Loucy (cell line): ENCODE measurements around the gene FHIT.

Experiments
- H2AFZ ChIP-seq: fragments of 200-600 bp; sonication (generic); 2 replicates; pipeline ENCODE4 v1.6.0; 2016; ENCODE audit warnings: antibody characterized with exemption, mild to moderate bottlenecking, low read length, moderate library complexity
- H3F3A ChIP-seq: fragments of 200-600 bp; 2 replicates; pipeline ENCODE4 v1.6.0; 2016; ENCODE audit warnings: antibody characterized with exemption, low read depth, mild to moderate bottlenecking
- H3K27me3 ChIP-seq: fragments of 200-600 bp; sonication (generic); 2 replicates; pipeline ENCODE4 v1.6.1; 2014; ENCODE audit warnings: low read length, mild to moderate bottlenecking; ENCODE audit not compliant: insufficient read depth, poor library complexity, severe bottlenecking
- H3K36me3 ChIP-seq: fragments of 200-600 bp; sonication (generic); 2 replicates; pipeline ENCODE4 v1.6.1; 2016; ENCODE audit warnings: low read length; ENCODE audit not compliant: insufficient read depth
- H3K4me1 ChIP-seq: fragments of 200-600 bp; sonication (generic); 2 replicates; pipeline ENCODE4 v1.5.1; 2014; ENCODE audit warnings: low read length, mild to moderate bottlenecking; ENCODE audit not compliant: insufficient read depth, poor library complexity, severe bottlenecking
- H3K4me2 ChIP-seq: fragments of 200-600 bp; sonication (generic); 2 replicates; pipeline ENCODE4 v1.6.0; 2014; ENCODE audit warnings: antibody characterized with exemption, low read length, low read depth, mild to moderate bottlenecking; ENCODE audit not compliant: poor library complexity, severe bottlenecking
- H3K4me3 ChIP-seq: fragments of 200-600 bp; sonication (generic); 2 replicates; pipeline ENCODE4 v1.5.1; 2014; ENCODE audit warnings: low read length, mild to moderate bottlenecking, mixed read lengths; ENCODE audit not compliant: poor library complexity, severe bottlenecking
- H3K79me2 ChIP-seq: fragments of 200-600 bp; sonication (generic); 2 replicates; pipeline ENCODE4 v1.6.1; 2014; ENCODE audit warnings: low read length; ENCODE audit not compliant: insufficient read depth
- H3K9ac ChIP-seq: fragments of 200-600 bp; sonication (generic); 2 replicates; pipeline ENCODE4 v1.6.0; 2014; ENCODE audit warnings: mild to moderate bottlenecking, low read depth, low read length, moderate library complexity; ENCODE audit not compliant: poor library complexity, severe bottlenecking
- H3K9me2 ChIP-seq: fragments of 200-600 bp; sonication (generic); replicated peaks from 2 replicates; pipeline ENCODE4 v1.6.1; 2016; ENCODE audit warnings: low read depth, low read length, mixed read lengths
- H3K9me3 ChIP-seq: fragments of 200-600 bp; sonication (generic); 2 replicates; pipeline ENCODE4 v1.6.1; 2014; ENCODE audit warnings: mild to moderate bottlenecking, antibody characterized with exemption, low read length, low read depth; ENCODE audit not compliant: insufficient read depth
- H4K20me1 ChIP-seq: fragments of 200-600 bp; sonication (generic); 2 replicates; pipeline ENCODE4 v1.6.0; 2014; ENCODE audit warnings: antibody characterized with exemption, low read length, mild to moderate bottlenecking; ENCODE audit not compliant: insufficient read depth, poor library complexity, severe bottlenecking
- CTCF ChIP-seq: fragments of 200-600 bp; sonication (generic); conservative IDR thresholded peaks from 2 replicates; pipeline ENCODE4 v1.5.1; 2014; ENCODE audit warnings: mild to moderate bottlenecking, antibody characterized with exemption, low read length
- EZH2phosphoT487 ChIP-seq: fragments of 200-600 bp; IDR thresholded peaks from 2 replicates; pipeline ENCODE4 v1.6.1; 2018; ENCODE audit warnings: antibody characterized with exemption, mild to moderate bottlenecking, moderate library complexity, borderline replicate concordance

Gene FHIT

GRCh38 chr3:59704292-59704691 is 1547.0 kb downstream of the FHIT start:
- Histone ChIP-seq H3K4me2 (no peak overlapping the region), H4K20me1 (no peaks in the 10 kb centered on the region), H3K9me2 (no peaks in the 10 kb centered on the region), H3K9ac (no peak overlapping the region), H3K27me3 (no peaks in the 10 kb centered on the region), H3K36me3 (no peaks in the 10 kb centered on the region), H3F3A (no peaks in the 10 kb centered on the region), H2AFZ (no peak overlapping the region), H3K79me2 (no peaks in the 10 kb centered on the region), H3K4me1 (peaks cover 27% of the 10 kb centered on the region), H3K9me3 (no peaks in the 10 kb centered on the region), H3K4me3 (no peak overlapping the region)
- no peak for TF ChIP-seq CTCF
- no peak for TF ChIP-seq EZH2phosphoT487

- H2AFZ ChIP-seq, result no peak overlapping the region
- H3K4me1 ChIP-seq, result no peaks in the 10 kb centered on the region
- no peaks in the 10 kb centered on the region for H3K9me2 ChIP-seq
- no peaks in the 10 kb centered on the region for H3K9me3 ChIP-seq
- H3K27me3 ChIP-seq, result no peaks in the 10 kb centered on the region
- no peak overlapping the region for H3K4me3 ChIP-seq
- no peak overlapping the region for H3K4me2 ChIP-seq
- no peaks in the 10 kb centered on the region for H4K20me1 ChIP-seq
- no peaks in the 10 kb centered on the region for H3K36me3 ChIP-seq
- no peak for TF ChIP-seq EZH2phosphoT487
- no peak for TF ChIP-seq CTCF
- no peaks in the 10 kb centered on the region for H3K79me2 ChIP-seq
- no peaks in the 10 kb centered on the region for H3F3A ChIP-seq
- H3K9ac ChIP-seq, result no peak overlapping the region
Observed at GRCh38 chr3:59699648-59700320, 1551.5 kb downstream of the FHIT start.
